HG03097 (cell line): ENCODE results near the gene HBM.
"Not testable (repeated sequence)": the region's sequence is repeated elsewhere in the genome, so short reads cannot be mapped to it uniquely, and the experiment has no call there.

Experiments used
- ATAC-seq: cut with Tn5 transposase; IDR thresholded peaks from one replicate; pipeline ENCODE4 v1.9.1; 2021; ENCODE audit not compliant: unreplicated experiment, low FRiP score

The HBM gene

DNA sequence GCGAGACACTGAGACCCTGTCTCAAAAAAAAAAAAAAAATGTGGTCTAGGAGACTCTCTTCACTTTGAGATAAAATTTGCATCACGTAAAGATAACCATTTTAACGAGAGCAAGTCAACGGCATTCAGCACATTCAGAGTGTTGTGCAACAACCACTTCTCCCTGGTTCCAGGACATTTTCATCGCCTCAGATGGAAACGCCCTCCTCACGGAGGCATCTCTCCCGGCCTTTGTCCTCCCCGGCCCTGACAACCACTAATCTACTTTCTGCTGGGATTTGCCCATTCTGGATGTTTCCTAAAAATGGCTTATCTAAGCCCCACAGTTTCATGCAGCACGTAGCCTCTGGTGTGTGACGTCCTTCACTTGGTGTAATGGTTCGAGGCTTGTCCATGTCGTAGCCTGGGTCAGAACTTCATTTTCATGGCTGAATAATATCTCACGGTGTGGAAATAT, 21.0 kb upstream of the HBM start:
- ATAC-seq = no peak

DNA sequence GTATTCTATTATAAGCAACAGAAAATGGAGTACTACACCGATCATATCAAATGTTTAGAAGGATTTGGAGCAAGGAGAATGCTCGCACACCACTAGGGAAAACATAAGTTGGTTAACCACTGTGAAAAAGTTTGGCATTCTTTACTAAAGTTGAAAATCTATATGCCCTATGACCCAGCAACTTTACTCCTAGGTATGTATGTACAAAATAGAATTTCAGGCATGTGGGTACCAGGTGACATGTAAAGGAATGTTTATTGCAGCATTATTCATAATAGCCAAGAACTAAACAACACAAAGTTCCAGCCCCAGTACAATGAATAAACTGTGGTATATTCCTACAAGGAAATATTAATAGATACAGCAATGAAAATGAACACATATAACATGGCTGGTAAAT, 19.1 kb upstream of the HBM start:
- no peak for ATAC-seq

DNA sequence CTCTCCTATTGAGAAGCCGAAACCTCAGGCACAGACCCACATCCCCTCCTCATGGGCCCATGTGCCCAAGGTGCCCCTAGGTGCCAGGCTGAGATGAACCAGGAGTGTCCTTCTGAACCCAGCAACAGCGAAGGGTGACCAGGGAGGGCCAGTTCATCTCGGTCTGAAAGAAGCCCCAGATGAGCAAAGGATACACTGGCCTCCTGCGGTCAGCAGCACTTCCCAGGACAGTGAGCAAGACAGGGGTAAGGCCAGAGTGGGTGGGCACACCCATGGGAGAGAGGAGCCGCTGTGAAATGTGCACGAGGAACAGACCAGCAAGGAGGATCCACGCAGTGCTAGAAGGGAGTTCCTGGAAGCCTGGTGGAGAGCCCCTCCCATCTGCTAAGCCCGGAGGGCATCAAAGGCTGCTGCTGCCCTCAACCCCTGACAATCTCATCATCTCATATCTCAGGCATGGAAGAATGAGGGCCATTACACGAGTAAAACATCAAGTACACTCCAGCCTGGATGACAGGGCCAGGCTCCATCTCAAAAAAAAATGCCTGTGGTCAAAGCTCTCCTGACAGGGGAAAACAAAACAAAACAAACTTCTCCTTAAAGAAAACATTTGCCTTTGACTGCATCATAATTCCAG, 16.6 kb upstream of the HBM start:
- ATAC-seq = no peak

DNA sequence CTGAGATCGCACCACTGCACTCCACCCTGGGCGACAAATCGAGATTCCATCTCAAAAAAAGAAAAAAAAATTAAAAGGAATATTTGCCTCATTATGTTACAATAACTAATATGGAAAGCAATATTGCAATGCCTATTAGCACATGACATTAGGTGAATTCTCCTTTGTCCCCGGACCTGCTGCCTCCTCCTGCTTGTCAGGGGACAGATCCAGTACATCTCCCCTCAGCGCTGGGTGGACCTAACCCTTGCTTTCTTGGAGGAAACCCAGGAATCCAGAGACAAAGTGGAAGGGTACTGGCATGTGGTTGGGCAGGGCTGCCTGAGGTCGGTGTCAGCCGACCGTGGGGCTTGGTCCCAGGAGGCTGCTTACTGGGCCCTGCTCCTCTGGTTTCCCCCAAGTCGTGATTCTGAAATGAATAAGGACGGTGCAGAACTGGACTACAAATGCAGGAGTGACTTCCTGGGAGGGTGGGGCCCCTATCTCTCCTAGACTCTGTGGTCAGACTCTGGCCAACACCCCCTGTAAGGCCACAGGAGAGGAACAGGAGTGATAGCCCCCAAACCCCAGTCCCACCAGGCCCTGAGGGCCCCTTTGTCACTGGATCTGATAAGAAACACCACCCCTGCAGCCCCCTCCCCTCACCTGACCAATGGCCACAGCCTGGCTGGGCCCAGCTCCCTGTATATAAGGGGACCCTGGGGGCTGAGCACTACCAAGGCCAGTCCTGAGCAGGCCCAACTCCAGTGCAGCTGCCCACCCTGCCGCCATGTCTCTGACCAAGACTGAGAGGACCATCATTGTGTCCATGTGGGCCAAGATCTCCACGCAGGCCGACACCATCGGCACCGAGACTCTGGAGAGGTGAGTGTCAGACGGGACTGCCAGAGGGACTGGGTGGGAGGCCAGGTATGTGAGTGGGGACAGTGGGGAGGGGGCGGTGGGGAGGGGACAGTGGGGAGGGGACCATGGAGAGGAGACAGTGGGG, 13.3 kb upstream of the HBM start, which contains the start of gene HBZ:
Gene HBZ, plus strand, starts transcription at position 504 of the 988 bp plus-strand sequence. Its CDS starts 266 bp downstream, at position 770.
- ATAC-seq = no peak

DNA sequence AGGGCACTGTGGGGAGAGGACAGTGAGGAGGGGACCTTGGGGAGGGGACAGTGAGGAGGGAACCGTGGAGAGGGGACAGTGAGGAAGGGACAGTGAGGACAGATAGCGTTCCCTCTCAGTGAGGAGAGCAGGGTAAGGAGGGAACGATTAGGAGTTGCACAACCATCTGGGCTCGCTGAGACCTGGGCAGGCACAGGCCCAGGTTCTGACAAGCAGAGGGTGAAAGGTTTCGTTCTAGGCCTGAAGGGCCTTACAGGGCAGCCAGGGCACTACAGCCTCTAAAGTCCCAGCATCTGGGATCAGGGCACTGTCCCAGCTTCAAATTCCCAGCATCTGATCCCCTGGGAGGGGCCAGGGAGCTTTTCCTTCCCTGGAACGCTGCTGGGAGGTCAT, 12.7 kb upstream of the HBM start:
- not testable (repeated sequence) for ATAC-seq

GRCh38 chr16:153550-154216, 12.1 kb upstream of the HBM start:
- ATAC-seq = not testable (repeated sequence)

DNA sequence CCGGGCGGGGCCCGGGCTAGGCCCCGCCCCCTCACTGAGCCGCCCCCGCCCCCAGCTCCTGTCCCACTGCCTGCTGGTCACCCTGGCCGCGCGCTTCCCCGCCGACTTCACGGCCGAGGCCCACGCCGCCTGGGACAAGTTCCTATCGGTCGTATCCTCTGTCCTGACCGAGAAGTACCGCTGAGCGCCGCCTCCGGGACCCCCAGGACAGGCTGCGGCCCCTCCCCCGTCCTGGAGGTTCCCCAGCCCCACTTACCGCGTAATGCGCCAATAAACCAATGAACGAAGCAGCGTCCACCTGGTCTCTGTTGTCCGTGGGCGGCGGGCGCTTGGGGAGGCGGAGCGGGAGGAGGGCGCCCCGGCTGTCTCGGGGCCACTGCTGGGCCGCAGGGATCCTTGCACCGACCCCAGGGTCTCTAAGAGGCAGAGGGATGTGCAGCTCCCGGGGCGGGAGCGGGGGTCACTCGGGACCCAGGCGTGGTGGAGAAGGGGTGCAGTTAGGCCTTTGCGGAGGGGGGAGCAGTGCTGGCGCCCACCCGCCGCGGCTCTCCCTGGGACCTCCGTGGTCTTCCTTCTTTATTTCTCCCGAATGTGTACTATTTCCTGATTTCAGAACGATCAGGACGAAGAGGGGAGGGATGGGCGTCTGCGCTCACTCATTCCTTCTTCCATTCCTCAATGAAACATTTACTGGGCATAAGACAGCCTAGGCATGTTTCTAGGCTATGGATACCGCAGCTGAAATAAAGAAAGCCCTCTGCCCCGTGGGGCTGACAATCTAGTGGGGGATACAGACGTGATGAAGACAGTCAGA, 11.4 kb upstream of the HBM start:
- no peak for ATAC-seq

DNA sequence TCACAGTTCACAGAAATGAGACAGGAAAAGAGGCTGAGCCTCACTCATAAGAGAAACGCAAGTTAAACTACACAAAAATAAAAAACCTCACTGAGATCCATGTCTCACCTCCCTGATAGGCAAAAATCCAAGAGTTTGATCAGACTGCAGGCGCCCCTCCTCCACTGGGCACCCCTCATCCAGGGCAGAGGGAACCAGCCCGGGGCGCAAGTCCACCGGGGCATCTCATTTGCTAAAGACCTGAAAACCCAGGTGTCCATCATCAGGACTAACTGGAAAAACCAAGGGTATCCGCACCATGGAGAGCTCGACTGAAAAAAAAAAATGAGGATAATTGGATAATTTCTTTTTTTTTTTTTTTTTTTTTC, 10.8 kb upstream of the HBM start:
- ATAC-seq = no peak

DNA sequence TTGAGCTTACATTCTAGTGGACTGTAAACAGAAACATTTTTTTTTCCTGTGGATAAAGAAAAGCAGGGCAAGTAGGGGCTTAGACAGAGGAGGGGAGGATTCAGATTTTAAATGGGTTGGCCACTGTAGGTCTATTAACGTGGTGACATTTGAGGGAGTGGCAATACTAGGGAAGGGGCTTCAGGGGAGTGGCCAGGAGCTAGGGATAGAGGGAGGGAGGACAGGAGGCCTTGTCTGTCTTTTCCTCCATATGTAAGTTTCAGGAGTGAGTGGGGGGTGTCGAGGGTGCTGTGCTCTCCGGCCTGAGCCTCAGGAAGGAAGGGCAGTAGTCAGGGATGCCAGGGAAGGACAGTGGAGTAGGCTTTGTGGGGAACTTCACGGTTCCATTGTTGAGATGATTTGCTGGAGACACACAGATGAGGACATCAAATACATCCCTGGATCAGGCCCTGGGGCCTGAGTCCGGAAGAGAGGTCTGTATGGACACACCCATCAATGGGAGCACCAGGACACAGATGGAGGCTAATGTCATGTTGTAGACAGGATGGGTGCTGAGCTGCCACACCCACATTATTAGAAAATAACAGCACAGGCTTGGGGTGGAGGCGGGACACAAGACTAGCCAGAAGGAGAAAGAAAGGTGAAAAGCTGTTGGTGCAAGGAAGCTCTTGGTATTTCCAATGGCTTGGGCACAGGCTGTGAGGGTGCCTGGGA, 6.5 kb upstream of the HBM start:
- ATAC-seq = no peak

GRCh38 chr16:160242-160641, 5.5 kb upstream of the HBM start:
- ATAC-seq = not testable (repeated sequence)

DNA sequence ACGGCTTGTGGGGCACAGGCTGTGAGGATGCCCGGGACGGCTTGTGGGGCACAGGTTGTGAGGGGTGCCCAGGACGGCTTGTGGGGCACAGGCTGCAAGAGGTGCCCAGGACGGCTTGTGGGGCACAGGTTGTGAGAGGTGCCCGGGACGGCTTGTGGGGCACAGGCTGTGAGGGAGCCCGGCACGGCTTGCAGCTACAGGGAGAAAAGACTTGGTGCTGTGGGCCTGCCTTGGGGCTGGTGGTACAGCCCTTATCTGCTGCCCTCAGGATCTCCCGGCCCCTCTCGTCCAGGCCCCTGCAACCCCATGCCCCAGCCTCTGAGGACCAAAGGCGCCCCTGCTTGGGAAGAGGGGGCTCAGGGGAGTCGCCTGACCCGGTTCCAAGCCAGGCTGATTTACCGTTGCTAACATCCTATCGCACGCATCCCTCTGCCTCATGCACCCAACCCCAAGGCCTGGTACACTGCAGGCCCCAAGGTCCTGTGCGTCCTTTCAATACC, 5.0 kb upstream of the HBM start:
- no peak for ATAC-seq

- ATAC-seq = no peak
These were observed 3.3 kb upstream of the HBM start for GRCh38 chr16:162271-162991.

DNA sequence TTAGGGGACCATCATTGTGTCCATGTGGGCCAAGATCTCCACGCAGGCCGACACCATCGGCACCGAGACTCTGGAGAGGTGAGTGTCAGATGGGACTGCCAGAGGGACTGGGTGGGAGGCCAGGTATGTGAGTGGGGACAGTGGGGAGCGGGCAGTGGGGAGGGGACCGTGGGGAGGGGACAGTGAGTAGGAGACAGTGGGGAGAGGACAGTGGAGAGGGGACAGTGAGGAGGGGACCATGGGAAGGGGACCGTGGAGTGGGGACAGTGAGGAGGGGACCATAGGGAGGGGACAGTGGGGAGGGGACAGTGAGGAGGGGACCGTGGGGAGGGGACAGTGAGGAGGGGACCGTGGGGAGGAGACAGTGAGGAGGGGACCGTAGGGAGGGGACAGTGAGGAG, 2.6 kb upstream of the HBM start:
- ATAC-seq = not testable (repeated sequence)

- ATAC-seq = not testable (repeated sequence)
These were observed 2.1 kb upstream of the HBM start for GRCh38 chr16:163696-164095.

DNA sequence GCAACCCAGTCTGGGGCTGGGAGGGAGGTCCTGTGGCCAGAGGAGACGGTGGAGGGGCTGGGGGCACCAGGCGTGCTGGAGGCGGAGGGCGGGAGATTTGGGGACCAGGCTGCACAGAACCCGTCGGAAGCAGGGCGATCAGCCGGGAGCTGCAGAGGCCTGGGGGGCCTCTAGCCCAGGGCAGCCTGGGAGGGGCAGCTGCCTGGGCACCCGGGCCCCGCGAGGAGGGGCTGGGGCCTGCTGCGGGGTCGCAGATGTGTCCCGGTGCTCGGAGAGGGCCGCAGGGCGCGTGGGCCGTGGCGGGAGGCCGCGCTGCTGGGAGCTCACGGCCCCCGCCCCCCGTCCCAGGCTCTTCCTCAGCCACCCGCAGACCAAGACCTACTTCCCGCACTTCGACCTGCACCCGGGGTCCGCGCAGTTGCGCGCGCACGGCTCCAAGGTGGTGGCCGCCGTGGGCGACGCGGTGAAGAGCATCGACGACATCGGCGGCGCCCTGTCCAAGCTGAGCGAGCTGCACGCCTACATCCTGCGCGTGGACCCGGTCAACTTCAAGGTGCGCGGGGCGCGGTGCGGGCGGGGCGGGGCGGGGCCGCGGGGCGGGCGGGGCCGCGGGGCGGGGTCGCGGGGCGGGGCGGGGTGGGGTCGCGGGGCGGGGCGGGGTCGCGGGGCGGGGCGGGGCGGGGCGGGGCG, 1.5 kb upstream of the HBM start:
- not testable (repeated sequence) for ATAC-seq

- ATAC-seq = no peak
These were observed 795 bp upstream of the HBM start for GRCh38 chr16:164827-165538.

- ATAC-seq = no peak
These were observed 770 bp downstream of the HBM start for GRCh38 chr16:166375-167121.
